GDM1 (cell line): ENCODE data around the gene NXT1.

Experiments used
- DNase-seq: peaks from one replicate; lab custom pipeline; 2025; lab: John Stamatoyannopoulos, UW

The NXT1 gene

DNA sequence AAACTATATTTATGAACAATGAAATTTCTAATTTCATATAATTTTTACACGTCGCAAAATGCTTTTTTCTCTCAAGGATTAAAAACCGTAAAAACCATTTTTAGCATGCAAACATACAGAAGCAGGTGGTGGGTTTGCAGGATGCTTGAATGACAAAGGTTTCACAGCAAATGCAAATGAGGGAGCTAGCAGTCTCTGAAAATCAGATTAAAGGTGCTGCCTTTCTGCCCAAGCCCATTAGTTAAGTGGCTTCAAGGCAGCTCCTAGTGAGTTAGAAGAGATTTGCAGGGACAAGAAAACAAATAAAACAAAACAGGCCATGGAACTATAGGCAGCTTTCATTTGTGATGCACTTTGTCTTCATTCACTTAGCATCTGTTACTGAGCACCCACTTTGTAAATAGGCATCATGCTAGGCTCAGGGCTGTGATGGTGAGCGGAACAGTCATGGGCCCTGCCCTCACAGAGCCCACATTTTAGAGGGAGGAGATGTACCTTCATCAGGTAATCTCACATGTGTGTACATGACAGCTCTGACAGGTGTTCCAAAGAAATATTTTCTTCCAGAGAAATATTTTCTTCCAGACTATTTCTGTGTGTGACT lies 41.2 kb downstream of the NXT1 start:
- no peak for DNase-seq

DNA sequence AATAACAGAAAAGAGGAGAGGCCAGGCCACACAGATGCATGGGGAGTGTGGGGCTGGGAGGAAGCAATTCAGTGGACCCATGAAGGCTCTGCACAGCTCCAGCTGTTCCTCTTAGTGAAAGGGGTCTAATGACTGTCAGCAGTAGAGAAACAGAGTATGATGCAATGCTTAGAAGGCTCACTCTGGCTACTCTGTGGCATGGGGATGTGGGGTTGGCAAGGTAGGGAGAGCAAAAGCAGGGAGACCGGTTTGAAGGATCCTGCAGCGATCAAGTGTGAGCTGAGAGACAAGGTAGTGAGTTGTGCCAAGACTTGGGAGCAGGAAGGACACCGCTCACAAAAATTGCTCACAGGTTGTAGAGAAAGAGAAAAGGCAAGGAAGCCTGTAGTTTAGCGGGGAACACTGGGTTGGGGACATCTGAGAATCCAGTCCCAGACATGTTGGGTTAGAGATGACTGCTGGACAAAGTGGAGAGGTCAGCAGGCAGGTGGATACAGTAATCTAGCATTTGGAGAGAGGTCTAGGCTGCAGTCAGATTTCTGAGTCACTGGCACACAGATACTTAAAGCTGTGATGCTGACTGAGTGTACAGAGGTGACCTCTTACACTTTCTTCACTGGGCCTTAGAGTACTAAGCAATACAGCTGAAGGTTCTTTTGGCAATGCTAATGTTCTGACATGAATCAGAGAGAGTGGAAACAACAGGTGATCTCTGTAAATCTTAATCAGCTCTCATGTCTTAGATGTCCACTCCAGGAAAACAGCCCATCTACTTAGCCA lies 43.6 kb downstream of the NXT1 start:
- no peak for DNase-seq

DNA sequence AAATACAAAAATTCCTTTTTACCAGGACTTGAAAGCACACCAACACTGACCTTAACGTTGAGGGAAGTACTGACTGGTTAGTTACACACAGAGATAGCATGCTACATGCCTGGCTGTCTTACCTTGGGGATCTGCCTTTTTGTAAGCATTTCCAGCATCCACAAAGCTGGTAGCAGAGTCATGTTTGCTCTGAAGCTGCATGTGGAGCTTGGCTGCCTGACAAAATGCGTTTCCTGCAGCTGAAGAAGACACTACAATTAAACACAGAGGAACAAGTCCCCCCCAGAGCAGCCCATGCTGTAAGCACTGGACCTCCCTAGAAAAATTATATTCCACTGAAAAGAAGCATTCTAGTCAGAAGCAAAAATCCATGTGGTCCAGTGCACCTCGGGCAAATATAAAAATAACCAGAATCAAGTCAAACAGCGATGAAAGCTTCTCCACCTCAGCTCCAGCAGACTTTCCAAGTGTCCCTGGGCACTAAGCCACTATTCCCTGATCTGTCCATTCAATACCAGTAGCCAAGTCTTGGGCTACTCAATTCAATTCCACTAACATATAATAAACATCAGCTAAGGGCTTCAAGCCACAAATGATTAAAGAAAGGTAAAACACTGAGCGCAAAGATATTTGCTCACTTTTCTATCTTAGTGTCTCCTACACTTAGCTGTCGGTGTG lies 46.5 kb downstream of the NXT1 start:
- no peak for DNase-seq

DNA sequence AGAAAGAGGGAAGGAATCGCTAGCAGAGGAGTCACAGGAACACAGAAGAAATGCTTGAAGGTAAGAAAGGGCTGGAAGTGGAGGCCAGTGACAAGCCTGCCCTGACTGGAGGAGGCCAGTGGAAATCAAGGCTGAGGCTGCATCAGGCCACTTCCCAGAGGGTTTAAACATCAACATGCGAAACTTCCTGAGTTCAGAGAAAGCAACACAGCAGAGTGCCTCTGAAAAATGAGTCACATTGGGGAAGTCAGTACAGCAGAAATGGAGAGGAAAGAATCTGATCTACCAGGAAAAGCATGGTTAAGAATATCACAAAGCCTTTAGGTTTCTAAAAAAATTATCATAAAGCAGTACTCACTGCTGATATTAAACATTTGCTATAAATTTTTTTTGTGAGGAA lies 47.4 kb downstream of the NXT1 start:
- DNase-seq = peak; percentile 19

DNA sequence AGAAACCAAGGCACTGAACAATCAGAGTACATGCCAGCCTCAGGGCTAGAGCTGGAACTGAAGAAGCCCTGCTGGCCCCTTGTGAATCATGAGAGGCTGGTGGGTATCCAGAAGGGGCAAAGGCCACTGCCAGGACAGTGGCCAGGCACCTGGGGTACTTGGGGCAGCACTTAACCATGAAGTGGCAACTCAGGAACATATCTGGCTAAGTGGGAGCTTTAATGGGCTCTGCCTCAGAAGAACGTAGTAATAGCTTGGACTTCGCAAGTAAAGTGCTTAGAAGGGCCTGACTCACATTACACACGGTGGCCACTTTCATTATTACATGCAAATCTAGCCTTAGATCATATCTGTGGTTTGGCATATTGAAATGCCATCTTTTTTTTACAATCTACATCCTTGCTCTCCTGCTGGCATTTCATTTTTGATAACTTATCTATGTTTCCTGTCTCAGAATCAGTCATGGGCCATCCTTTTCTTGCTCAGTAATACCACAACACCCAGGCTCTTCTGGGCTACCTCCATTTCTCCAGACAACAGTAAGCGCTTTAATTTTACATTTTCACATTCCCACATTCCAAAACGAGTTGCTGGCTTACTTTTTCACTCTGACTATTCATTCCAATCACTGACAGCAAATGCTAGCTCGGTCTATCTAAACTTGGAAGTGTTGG lies 49.1 kb downstream of the NXT1 start:
- DNase-seq = no peak

DNA sequence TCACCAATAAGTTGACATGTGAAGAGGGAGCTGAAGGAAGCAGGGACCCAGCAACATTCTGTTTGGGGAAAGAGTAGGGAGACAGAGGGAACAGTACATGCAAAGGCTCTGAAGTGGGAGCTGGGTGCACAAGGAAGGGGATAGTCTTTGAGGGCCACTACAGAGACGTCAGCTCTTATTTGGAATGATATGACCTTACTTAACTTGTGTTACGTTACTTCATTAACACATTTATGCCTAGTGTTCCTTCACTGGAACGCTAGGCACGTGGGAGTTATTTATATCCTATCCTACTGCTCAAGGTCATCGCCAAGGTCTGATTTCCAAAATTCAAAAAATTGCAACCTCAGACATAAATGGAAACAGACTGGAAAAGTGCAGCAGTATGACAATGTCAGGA lies 50.5 kb downstream of the NXT1 start:
- no peak for DNase-seq

DNA sequence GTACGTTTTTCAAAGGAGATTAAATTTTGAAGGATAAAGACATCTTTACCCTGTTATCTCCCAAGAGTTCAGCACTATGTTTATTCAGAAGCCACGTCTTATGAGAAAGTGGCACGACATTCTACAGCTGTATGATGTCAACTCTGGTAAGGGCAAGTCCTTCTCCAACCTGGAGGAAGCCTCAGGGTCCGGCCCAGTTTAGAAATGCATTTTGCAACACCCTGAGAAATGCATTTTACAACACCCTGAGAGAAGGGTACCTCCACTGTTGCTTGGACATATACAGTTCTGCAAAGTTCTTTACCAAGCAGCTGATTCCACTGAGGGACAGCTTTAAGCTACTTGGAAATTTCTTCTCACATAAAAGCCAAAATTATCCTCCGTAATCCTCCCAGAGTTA lies 53.2 kb downstream of the NXT1 start:
- no peak for DNase-seq

DNA sequence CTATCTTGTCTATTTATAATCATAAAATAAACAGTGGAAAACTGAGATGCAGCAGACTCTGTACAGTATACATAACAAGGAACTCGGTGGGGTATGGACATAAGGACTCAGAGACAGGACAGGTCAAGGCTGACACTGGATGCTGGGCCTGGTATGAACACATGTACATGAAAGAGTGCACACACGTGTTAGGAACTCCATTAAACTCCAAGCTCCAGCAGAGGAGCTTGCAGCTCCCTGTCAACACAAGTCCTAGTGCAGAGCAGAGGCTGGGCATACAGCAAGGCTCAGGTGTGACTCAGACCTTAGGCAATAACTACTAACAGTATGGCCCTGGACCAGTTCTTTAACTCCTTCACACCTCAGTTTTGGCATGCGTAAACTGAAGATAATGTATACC lies 53.6 kb downstream of the NXT1 start:
- no peak for DNase-seq
